Measurements from ENCODE around the gene FEZF1. TPM values are rescaled to one million over a fixed set of nuclear protein-coding genes. Genes with fewer than 3 reads are reported as not detected.
"Not testable (repeated sequence)": the region's sequence is repeated elsewhere in the genome, so short reads cannot be mapped to it uniquely, and the experiment has no call there.

Gene FEZF1
- total RNA-seq, 1 donor from 2014 or later, result 0.28 TPM

DNA sequence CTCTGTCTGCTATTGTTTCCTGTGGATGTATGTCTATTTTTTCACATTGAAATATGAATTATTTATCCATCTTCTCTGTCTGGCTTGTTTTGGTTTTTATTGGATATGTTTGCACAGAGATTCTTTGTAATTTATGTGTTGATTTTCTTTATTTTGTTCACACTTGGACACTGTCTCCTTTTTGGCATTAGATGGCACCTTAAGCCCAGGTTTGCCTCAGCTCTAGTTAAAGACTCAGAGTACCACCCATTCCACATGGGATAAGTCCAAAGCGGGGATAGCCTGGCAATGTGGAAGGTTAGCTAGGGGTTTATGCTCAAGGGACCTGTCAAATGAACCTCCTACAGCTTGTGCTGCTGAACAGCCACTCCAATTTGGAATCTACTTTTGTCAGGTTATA, 14.1 kb downstream of the FEZF1 start:
- no peak for DNase-seq (ENCODE audit: low spot score)

DNA sequence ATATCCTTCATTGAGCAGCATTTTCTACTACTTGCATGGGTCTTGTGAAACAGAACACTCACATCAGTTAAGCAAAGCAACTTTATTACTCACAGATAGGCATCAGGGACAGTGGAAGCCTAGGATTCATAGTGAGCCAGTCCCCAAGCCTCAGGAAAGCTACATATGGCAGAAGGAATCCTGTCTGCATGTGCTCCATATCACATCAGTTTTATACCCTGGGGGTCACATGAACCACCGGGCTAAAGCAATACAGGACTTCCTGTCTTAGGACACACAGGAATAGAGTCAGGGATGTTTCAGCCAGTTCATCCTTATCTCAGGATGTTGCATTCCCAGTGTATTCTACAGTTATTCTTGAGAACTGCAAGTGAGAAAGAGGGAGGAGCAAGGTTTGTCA, 15.1 kb downstream of the FEZF1 start:
- Mint-ChIP-seq H3K9me3 (ENCODE audit: unreplicated experiment) (no peaks in the 10 kb centered on the region), H3K4me3 (ENCODE audit: unreplicated experiment) (no peak overlapping the region), H3K36me3 (ENCODE audit: low read depth, unreplicated experiment) (no peaks in the 10 kb centered on the region), H3K27ac (ENCODE audit: unreplicated experiment) (no peak overlapping the region), H3K4me1 (ENCODE audit: unreplicated experiment) (no peaks in the 10 kb centered on the region), H3K27me3 (ENCODE audit: unreplicated experiment) (no peaks in the 10 kb centered on the region)
- TF ChIP-seq, protein P1, sequence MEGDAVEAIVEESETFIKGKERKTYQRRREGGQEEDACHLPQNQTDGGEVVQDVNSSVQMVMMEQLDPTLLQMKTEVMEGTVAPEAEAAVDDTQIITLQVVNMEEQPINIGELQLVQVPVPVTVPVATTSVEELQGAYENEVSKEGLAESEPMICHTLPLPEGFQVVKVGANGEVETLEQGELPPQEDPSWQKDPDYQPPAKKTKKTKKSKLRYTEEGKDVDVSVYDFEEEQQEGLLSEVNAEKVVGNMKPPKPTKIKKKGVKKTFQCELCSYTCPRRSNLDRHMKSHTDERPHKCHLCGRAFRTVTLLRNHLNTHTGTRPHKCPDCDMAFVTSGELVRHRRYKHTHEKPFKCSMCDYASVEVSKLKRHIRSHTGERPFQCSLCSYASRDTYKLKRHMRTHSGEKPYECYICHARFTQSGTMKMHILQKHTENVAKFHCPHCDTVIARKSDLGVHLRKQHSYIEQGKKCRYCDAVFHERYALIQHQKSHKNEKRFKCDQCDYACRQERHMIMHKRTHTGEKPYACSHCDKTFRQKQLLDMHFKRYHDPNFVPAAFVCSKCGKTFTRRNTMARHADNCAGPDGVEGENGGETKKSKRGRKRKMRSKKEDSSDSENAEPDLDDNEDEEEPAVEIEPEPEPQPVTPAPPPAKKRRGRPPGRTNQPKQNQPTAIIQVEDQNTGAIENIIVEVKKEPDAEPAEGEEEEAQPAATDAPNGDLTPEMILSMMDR (IDR thresholded peaks at IDR 0.05; ENCODE audit: unreplicated experiment), result no peak
- DNase-seq (ENCODE audit: low spot score), result no peak

More for the DNA sequence above, 14.1 kb downstream of the FEZF1 start:
- H3K27ac Mint-ChIP-seq (ENCODE audit: unreplicated experiment), result no peak overlapping the region
- no peaks in the 10 kb centered on the region for H3K27me3 Mint-ChIP-seq (ENCODE audit: unreplicated experiment)
- H3K36me3 Mint-ChIP-seq (ENCODE audit: low read depth, unreplicated experiment), result no peaks in the 10 kb centered on the region
- TF ChIP-seq, protein P1 (IDR thresholded peaks at IDR 0.05; ENCODE audit: unreplicated experiment), result no peak
- H3K9me3 Mint-ChIP-seq (ENCODE audit: unreplicated experiment), result no peaks in the 10 kb centered on the region
- H3K4me1 Mint-ChIP-seq (ENCODE audit: unreplicated experiment), result no peaks in the 10 kb centered on the region
- no peak overlapping the region for H3K4me3 Mint-ChIP-seq (ENCODE audit: unreplicated experiment)

DNA sequence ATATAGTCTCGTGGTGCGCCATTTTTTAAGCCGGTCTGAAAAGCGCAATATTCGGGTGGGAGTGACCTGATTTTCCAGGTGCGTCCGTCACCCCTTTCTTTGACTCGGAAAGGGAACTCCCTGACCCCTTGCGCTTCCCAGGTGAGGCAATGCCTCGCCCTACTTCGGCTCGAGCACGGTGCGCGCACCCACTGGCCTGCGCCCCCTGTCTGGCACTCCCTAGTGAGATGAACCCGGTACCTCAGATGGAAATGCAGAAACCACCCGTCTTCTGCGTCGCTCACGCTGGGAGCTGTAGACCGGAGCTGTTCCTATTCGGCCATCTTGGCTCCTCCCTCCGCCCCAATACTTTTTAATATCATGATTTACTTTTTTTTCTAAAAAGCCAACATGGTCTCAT, 19.9 kb downstream of the FEZF1 start:
- H3K4me3 Mint-ChIP-seq (ENCODE audit: unreplicated experiment), result not testable (repeated sequence)

DNA sequence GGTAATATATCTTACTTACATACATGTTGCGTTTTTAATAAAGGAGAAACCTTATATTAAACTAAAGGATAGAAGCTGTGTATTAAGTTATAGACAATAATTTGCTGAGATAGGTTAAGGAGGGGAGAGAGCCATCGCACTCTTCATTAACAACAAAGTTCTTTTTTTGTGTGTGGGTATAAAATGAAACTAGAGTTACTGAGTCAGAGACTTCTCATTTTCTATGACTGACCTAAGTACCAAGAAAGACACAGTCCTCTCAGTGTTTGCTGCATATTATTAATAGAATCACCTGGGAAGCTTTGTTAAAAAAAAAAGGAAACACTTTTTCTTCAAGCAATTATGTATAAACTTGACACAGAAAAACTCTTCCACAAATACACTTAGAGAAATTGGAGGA, 31.4 kb downstream of the FEZF1 start:
- H3K36me3 Mint-ChIP-seq (ENCODE audit: low read depth, unreplicated experiment), result no peaks in the 10 kb centered on the region
- H3K4me3 Mint-ChIP-seq (ENCODE audit: unreplicated experiment), result no peak overlapping the region
- H3K4me1 Mint-ChIP-seq (ENCODE audit: unreplicated experiment), result no peaks in the 10 kb centered on the region
- DNase-seq (ENCODE audit: low spot score), result no peak
- no peak overlapping the region for H3K27ac Mint-ChIP-seq (ENCODE audit: unreplicated experiment)
- peaks cover under 1% of the 10 kb centered on the region for H3K27me3 Mint-ChIP-seq (ENCODE audit: unreplicated experiment)
- no peaks in the 10 kb centered on the region for H3K9me3 Mint-ChIP-seq (ENCODE audit: unreplicated experiment)
- TF ChIP-seq, protein P1 (IDR thresholded peaks at IDR 0.05; ENCODE audit: unreplicated experiment), result no peak

More for the DNA sequence above, 19.9 kb downstream of the FEZF1 start:
- not testable (repeated sequence) for H3K27me3 Mint-ChIP-seq (ENCODE audit: unreplicated experiment); DNase-seq (ENCODE audit: low spot score); H3K27ac Mint-ChIP-seq (ENCODE audit: unreplicated experiment); H3K4me1 Mint-ChIP-seq (ENCODE audit: unreplicated experiment); H3K36me3 Mint-ChIP-seq (ENCODE audit: low read depth, unreplicated experiment); H3K9me3 Mint-ChIP-seq (ENCODE audit: unreplicated experiment)

DNA sequence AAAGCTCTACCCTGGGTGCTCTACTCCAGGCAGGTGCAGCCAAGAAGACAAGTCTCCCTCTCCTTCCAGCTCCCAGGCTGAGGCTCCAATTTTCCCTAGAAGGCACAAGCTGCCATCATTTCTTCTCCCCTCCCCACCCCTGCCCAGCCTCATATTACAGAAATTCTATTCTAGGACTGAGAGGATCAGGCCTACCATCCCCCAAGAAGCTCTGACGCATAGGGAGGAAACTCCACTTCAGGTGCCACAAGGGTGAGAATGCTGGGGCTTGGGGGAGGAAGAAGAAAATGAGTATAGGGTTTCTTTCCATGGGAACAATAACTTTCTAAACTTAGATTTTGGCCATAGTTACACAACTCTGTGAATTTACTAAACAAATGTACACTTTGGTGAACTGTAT, 35.3 kb downstream of the FEZF1 start:
- no peak for DNase-seq (ENCODE audit: low spot score)
- Mint-ChIP-seq H3K27ac (ENCODE audit: unreplicated experiment) (no peak overlapping the region), H3K4me3 (ENCODE audit: unreplicated experiment) (no peak overlapping the region), H3K36me3 (ENCODE audit: low read depth, unreplicated experiment) (no peaks in the 10 kb centered on the region), H3K4me1 (ENCODE audit: unreplicated experiment) (no peaks in the 10 kb centered on the region), H3K27me3 (ENCODE audit: unreplicated experiment) (peaks cover 1% of the 10 kb centered on the region), H3K9me3 (ENCODE audit: unreplicated experiment) (no peaks in the 10 kb centered on the region)
- TF ChIP-seq, protein P1 (IDR thresholded peaks at IDR 0.05; ENCODE audit: unreplicated experiment), result no peak

DNA sequence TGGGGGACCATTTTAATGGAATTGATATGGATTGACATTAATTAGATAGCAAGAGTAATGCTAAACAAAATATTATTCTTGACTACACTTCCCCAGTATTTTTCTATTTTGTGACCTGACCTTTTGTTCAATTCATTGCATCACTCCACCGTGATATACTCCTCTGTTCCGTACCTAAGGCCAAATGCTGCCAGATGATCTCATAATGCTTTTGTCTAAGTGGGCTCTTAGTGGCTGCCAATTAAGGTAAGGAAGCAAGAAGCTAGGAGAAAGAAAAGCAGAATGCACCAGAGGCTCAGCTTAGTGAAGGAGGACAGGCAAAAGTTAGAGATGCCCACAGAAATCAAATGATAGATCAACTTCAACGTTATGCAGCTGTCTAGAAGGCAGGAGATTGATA, 36.4 kb downstream of the FEZF1 start:
- Mint-ChIP-seq H3K4me3 (ENCODE audit: unreplicated experiment) (no peak overlapping the region), H3K27me3 (ENCODE audit: unreplicated experiment) (peaks cover 1% of the 10 kb centered on the region), H3K9me3 (ENCODE audit: unreplicated experiment) (no peaks in the 10 kb centered on the region), H3K36me3 (ENCODE audit: low read depth, unreplicated experiment) (no peaks in the 10 kb centered on the region), H3K4me1 (ENCODE audit: unreplicated experiment) (no peaks in the 10 kb centered on the region), H3K27ac (ENCODE audit: unreplicated experiment) (no peak overlapping the region)
- no peak for DNase-seq (ENCODE audit: low spot score)
- TF ChIP-seq, protein P1 (IDR thresholded peaks at IDR 0.05; ENCODE audit: unreplicated experiment), result no peak
